Immature natural killer cell (primary cell): ENCODE data around the gene INSIG1. TPM values are rescaled to one million over a fixed set of nuclear protein-coding genes. Genes with fewer than 3 reads are reported as not detected.

ENCODE experiments used
- DNase-seq, 3 donors: peaks; one replicate each; pipeline ENCODE4 v3.0.0; 2022; ENCODE audit warnings: mixed read lengths in 1 of 3
- H3K27ac Mint-ChIP-seq, 6 donors: one replicate each; pipeline ENCODE4 v1.8.0; 2020; ENCODE audit warnings: mixed read lengths in 6 of 6, mild to moderate bottlenecking in 5 of 6, inconsistent platforms in 4 of 6, moderate library complexity in 3 of 6
- H3K27me3 Mint-ChIP-seq, 3 donors: one replicate each; pipeline ENCODE4 v1.8.0; 2020 to 2021; ENCODE audit warnings: low read depth in 3 of 3, mild to moderate bottlenecking in 3 of 3, mixed read lengths in 3 of 3, moderate library complexity in 3 of 3, inconsistent platforms in 1 of 3
- H3K36me3 Mint-ChIP-seq, 3 donors: one replicate each; pipeline ENCODE4 v1.8.0; 2020; ENCODE audit warnings: mixed read lengths in 3 of 3, inconsistent platforms in 2 of 3, mild to moderate bottlenecking in 2 of 3
- H3K4me1 Mint-ChIP-seq, 2 donors: one replicate each; pipeline ENCODE4 v1.8.0; 2020; ENCODE audit warnings: inconsistent platforms in 2 of 2, mild to moderate bottlenecking in 2 of 2, mixed read lengths in 2 of 2, moderate library complexity in 1 of 2
- H3K4me3 Mint-ChIP-seq, 5 donors: one replicate each; pipeline ENCODE4 v1.8.0; 2020; ENCODE audit warnings: mild to moderate bottlenecking in 5 of 5, mixed read lengths in 5 of 5, inconsistent platforms in 3 of 5, moderate library complexity in 3 of 5
- H3K9me3 Mint-ChIP-seq, 6 donors: one replicate each; pipeline ENCODE4 v1.8.0; 2020; ENCODE audit warnings: mild to moderate bottlenecking in 6 of 6, mixed read lengths in 6 of 6, inconsistent platforms in 4 of 6, moderate library complexity in 3 of 6
- polyA plus RNA-seq, 3 donors: library from polyadenylated mRNA; unstranded; fragments of 300-500 nt; fragmentation: Illumina TruSeq; gene quantifications; one replicate each; pipeline ENCODE4 v1.2.3, GENCODE V29; 2021

INSIG1 gene
- polyA plus RNA-seq, 3 donors from 2014 or later: 63.9 to 90.8 (median 66.6) TPM

DNA sequence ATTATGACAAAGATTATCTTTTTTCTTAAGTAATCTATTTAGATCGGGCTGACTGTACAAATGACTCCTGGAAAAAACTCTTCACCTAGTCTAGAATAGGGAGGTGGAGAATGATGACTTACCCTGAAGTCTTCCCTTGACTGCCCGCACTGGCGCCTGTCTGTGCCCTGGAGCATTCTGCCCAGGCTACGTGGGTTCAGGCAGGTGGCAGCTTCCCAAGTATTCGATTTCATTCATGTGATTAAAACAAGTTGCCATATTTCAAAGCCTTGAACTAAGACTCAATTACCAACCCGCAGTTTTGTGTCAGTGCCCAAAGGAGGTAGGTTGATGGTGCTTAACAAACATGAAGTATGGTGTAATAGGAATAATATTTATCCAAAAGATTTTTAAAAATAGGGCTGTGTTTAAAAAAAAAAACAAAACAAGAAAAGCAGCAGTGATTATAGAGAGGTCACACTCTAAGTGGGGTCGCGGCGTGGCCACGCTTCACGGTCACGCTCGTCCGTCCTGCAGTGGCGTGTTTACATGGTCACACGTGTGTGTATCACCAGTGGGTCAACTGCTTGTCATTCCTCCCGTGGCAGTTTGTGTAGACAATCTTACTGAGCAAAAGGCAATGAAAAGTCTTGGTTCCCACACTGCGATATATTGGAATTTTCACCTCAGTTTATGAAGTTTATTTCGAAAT, 10.8 kb downstream of the INSIG1 start:
- H3K27ac Mint-ChIP-seq: peak overlapping the region in 1 of 6 donors; percentile 10
- H3K4me3 Mint-ChIP-seq: no peak overlapping the region
- DNase-seq: no peak
- peaks cover 18 to 35% (median 22%) of the 10 kb centered on the region in 3 donors for H3K36me3 Mint-ChIP-seq
- H3K4me1 Mint-ChIP-seq: peaks cover 13 to 24% of the 10 kb centered on the region in 2 donors
- H3K27me3 Mint-ChIP-seq: peaks cover 0 to 3% (median 0%) of the 10 kb centered on the region in 3 donors
- no peaks in the 10 kb centered on the region for H3K9me3 Mint-ChIP-seq

DNA sequence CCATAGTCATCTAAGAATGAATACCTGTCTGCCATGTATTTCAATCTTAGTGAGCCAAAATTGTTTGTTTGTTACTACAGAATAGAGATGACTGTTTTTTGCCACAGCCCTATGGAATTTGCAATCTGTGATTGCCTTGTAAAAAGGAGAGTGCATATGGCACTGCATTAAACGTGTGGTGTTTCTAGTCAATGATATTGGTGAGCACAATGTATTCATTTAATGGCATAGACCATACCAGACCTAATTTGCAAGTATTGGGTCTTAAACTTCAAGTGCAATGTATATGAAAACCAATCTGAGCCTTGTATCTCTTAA, 11.3 kb downstream of the INSIG1 start:
- no peak overlapping the region for H3K4me3 Mint-ChIP-seq
- peak overlapping the region in 1 of 6 donors; percentile 10 for H3K27ac Mint-ChIP-seq
- peaks cover 13 to 24% of the 10 kb centered on the region in 2 donors for H3K4me1 Mint-ChIP-seq
- no peaks in the 10 kb centered on the region for H3K9me3 Mint-ChIP-seq
- DNase-seq: no peak
- H3K27me3 Mint-ChIP-seq: peaks cover 0 to 3% (median 0%) of the 10 kb centered on the region in 3 donors
- H3K36me3 Mint-ChIP-seq: peaks cover 18 to 34% (median 22%) of the 10 kb centered on the region in 3 donors

DNA sequence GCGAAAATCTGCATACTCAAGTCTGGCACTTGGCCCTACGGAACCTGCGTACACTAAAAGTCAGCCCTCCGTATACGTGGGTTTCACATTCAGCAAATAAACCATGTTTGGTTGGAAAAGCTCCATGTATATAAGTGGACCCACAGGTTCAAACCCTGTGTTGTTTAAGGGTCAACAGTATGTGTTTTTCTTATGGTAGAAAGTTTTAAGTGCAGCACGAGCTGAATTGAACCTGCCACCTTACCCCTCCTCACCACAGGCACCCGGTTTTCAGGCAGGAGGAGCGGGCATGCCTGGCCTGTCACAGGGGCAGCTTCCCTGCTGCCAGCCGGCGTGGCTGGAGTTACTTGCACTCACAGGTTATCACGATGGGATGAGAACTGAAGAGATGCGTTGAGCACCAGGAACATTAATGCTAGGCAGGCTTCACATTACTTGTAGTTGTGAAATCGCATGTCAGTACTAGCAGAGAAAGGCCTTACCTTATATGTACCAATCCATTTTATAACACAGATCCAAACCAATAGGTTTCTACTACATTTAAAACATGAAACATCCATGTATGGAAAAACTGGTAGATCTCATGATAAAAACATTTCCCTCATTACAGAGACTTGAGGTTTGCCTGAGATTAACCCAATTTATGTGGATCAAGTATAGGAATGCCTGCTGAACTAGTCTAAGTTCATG, 12.9 kb downstream of the INSIG1 start:
- DNase-seq: no peak
- peaks cover 10 to 18% of the 10 kb centered on the region in 2 donors for H3K4me1 Mint-ChIP-seq

DNA sequence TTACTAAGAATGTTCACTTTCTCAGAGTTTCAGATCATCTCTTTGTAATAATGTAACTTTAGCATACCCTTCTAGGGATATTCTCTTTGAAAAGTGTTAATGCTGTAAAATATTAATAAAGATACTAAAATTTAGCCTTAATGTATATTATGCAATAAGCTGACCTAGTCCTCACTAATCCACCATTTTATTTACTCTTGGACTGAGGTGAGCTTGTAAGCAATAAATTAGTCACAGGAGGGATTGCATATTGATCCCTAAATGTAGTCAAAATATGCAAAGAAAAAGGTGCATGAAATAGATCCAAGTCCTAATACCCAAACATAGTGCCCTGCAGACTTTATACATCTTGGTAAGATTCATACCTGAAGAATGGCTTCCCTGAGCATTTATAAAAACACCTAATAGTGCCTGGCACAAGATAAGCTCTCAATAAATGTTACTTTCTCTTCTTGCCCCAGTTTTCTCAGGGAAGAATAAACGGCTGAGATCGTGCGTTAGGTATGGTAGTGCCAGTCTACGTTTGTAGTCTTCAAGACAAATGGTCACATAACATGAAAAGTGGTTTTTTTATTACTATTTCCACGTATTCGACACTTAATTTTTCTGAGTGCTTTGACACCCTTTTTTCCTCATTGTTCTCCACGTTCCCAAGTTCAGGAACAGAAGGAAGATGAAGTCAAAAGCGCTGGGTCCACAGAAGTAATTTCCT, 14.3 kb downstream of the INSIG1 start:
- Mint-ChIP-seq H3K27me3 (peaks cover 0 to 4% (median 0%) of the 10 kb centered on the region in 3 donors), H3K4me3 (no peak overlapping the region), H3K4me1 (peaks cover 5 to 7% of the 10 kb centered on the region in 2 donors), H3K9me3 (no peaks in the 10 kb centered on the region), H3K36me3 (peaks cover 9 to 22% (median 14%) of the 10 kb centered on the region in 3 donors), H3K27ac (no peak overlapping the region)
- DNase-seq: no peak

More for the DNA sequence above, 12.9 kb downstream of the INSIG1 start:
- peaks cover 0 to 4% (median 0%) of the 10 kb centered on the region in 3 donors for H3K27me3 Mint-ChIP-seq
- H3K9me3 Mint-ChIP-seq: no peaks in the 10 kb centered on the region
- H3K36me3 Mint-ChIP-seq: peaks cover 9 to 24% (median 15%) of the 10 kb centered on the region in 3 donors
- no peak overlapping the region for H3K4me3 Mint-ChIP-seq
- H3K27ac Mint-ChIP-seq: no peak overlapping the region

DNA sequence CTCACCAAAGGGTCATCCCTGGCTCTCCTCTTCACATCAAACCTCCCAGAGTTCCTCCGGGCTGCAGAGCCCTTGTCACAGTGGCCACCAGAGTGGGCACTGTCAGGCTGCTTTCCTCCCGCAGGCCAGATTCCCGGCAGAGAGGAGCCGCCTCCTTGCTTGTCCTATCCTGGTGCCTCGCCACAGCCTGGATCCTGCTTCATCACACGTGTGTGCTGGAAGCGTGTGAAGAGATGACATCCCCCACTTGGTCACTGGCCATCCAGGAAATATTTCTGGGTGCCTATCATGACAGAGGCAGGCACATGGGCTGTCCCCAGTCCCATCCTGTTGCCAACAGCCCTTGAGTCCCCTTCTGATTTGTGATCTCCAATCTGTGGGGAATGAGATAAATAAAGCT, 15.0 kb downstream of the INSIG1 start:
- Mint-ChIP-seq H3K9me3 (no peaks in the 10 kb centered on the region), H3K27me3 (peaks cover 0 to 4% (median 0%) of the 10 kb centered on the region in 3 donors), H3K4me1 (peaks cover 0 to under 1% of the 10 kb centered on the region in 2 donors), H3K27ac (no peak overlapping the region), H3K36me3 (peaks cover 8 to 17% (median 9%) of the 10 kb centered on the region in 3 donors), H3K4me3 (no peak overlapping the region)
- no peak for DNase-seq

DNA sequence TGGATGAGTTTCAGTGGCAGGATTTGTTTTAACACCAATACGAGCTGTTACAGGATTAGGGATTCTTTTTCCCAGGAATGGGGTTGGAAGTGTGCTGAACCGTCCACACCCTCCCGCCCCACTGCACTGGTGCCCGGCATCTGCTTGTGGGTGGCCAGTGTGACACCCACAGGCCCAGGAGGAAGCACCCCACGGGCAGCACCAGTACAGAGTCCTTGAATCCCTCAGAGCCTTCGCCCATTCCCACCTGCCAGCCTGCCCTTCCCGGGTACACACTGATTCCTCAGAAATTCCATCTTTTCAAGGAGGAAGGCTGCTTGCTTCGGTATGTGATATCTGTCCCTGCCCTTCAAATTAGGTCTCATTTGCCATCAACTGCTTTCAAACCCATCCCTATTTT, 15.4 kb downstream of the INSIG1 start:
- no peaks in the 10 kb centered on the region for H3K9me3 Mint-ChIP-seq
- peaks cover 0 to 4% (median 0%) of the 10 kb centered on the region in 3 donors for H3K27me3 Mint-ChIP-seq
- H3K27ac Mint-ChIP-seq: peak overlapping the region in 1 of 6 donors; percentile 53
- H3K4me3 Mint-ChIP-seq: no peak overlapping the region
- H3K36me3 Mint-ChIP-seq: peaks cover 8 to 17% (median 9%) of the 10 kb centered on the region in 3 donors
- no peaks in the 10 kb centered on the region for H3K4me1 Mint-ChIP-seq
- DNase-seq: no peak

DNA sequence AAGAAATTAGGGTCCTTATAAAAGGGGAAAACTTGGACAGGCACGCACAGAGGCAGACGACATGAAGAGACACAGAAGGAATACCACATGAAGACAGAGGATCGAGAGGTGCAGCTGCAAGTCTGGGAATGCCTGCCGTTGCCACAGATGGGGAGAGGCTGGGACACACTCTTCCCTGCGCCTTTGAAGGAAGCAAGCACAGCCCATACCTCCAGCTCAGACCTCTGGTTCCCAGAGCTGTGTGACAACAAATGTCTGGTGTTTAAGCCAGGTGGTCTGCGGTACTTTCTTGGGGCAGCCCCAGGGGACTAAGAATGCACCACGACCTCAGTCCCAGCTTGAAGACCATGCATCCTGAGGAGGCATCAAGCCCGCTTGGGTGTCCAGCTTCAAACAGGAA, 18.3 kb downstream of the INSIG1 start:
- H3K27ac Mint-ChIP-seq: no peak overlapping the region
- no peaks in the 10 kb centered on the region for H3K4me1 Mint-ChIP-seq
- H3K9me3 Mint-ChIP-seq: no peaks in the 10 kb centered on the region
- peaks cover 0 to 7% (median 6%) of the 10 kb centered on the region in 3 donors for H3K27me3 Mint-ChIP-seq
- no peak for DNase-seq
- H3K4me3 Mint-ChIP-seq: no peak overlapping the region
- H3K36me3 Mint-ChIP-seq: peaks cover 0 to 2% (median 0%) of the 10 kb centered on the region in 3 donors

DNA sequence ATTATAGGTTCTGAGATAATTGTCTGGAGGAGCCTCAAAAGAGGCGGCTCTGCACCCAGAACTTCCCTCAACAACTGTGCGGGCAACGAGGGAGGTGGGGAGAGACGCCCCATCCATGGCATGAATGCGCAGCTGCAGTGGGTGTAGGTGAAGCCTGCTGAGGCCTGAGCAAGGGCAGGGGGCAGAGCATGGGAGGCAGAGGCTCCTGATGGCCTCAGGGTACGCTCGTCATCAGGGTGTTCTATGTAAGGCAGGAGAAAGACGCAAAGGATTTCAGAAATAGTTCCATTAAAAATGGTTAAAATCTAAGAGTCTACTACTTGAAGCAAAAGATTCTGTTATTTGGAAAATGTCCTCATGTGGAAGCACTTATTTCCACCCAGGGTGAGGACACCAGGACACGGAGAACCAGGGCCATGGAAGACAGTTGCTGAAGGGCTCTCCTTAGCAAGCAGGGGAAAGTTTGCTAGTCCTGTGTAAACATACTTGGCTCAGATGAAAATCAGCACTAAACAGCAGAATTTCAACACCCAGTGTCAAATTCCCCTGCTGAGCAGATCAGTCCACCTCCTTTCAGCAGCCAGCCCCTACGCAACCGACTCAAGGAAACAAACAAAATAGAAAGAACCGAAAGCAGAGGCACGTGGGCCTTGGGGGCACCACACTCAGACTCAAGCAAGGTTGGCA, 18.9 kb downstream of the INSIG1 start:
- Mint-ChIP-seq H3K27ac (no peak overlapping the region), H3K27me3 (peaks cover 0 to 8% (median 7%) of the 10 kb centered on the region in 3 donors), H3K4me3 (no peak overlapping the region), H3K36me3 (no peaks in the 10 kb centered on the region), H3K4me1 (no peaks in the 10 kb centered on the region), H3K9me3 (no peaks in the 10 kb centered on the region)
- no peak for DNase-seq

DNA sequence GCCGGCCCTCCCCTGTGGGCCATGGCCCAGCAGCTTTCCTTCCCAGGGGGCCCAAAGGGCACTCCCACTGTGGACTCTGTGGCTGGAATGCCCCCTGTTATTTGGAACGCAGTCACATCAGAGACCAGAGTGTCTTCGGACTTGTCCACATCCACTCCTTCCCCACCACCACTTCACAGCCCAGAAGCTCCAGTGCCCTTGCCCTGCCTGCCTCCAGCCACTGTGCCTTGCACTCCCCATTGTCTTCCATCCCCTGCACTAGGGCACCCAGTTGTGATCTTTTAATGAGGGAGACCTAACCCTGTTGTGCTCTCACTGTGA, 19.4 kb downstream of the INSIG1 start:
- H3K36me3 Mint-ChIP-seq: no peaks in the 10 kb centered on the region
- peaks cover 0 to 13% (median 7%) of the 10 kb centered on the region in 3 donors for H3K27me3 Mint-ChIP-seq
- no peaks in the 10 kb centered on the region for H3K9me3 Mint-ChIP-seq
- H3K4me3 Mint-ChIP-seq: no peak overlapping the region
- H3K4me1 Mint-ChIP-seq: no peaks in the 10 kb centered on the region
- no peak for DNase-seq
- H3K27ac Mint-ChIP-seq: no peak overlapping the region

DNA sequence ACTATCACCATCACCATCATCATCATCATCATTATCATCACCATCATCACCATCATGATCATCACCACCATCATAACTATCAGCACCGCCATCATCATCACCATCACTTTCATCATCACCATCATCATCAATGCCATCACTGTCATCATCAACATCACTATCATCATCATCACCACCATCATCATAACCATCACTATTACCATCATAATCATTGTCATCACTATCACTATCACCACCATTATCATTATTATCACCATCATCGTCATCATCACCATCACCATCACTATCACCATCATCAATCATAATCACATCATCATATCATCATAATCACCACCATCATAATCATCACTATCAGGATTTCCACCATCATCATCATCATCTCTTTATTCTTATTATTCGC, 20.6 kb downstream of the INSIG1 start:
- H3K4me3 Mint-ChIP-seq: no peak overlapping the region
- peaks cover 0 to 17% (median 4%) of the 10 kb centered on the region in 3 donors for H3K27me3 Mint-ChIP-seq
- no peaks in the 10 kb centered on the region for H3K36me3 Mint-ChIP-seq
- no peak overlapping the region for H3K27ac Mint-ChIP-seq
- DNase-seq: no peak
- H3K4me1 Mint-ChIP-seq: no peaks in the 10 kb centered on the region
- no peaks in the 10 kb centered on the region for H3K9me3 Mint-ChIP-seq

DNA sequence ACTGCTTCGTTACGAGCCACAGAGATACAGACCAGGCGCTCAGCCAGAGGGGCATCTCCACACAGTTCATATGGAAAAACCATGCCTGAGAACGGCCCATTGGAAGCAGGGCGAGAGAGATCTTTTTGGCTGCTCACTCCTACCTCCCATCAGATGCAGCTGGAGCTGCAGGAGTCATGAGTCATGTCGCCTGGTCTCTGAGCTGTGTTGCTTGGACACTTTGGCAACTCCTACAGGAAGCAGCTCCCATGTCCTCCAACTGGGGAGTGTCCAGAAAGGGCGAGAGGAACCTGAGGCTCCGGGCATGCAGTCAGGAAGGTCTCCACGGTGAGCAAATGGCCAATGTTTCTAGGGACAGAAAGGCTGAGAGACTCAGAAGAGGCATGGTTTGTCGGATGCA, 24.9 kb downstream of the INSIG1 start:
- H3K4me3 Mint-ChIP-seq: no peak overlapping the region
- DNase-seq: no peak

DNA sequence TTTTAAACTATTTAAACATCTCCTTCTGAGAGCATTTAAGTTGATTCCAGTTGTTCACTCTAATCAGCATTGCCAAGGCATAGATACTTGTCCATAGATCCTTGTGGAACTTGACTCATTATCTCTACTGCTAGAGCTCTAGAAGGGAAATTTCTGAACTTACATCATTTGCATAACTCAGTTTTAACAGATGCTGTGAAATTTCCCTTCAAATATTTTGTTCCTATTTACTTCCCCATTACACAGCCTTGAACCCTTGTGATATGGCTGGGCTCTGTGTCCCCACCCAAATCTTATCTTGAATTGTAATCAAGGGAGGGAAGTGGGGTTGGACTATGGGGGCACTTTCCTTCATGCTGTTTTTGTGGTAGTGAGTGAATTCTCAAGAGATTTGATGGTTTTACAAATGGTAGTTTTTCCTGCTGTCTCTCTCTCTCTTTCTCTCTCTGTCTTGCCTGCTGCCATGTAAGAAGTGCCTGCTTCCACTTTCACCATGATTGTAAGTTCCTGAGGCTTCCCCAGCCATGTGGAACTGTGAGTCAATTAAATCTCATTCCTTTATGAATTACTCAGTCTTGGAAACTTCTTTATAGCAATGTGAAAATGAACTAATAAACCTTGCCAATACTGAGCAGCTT, 25.4 kb downstream of the INSIG1 start:
- Mint-ChIP-seq H3K36me3 (no peaks in the 10 kb centered on the region), H3K9me3 (no peaks in the 10 kb centered on the region), H3K27me3 (peaks cover 0 to 29% (median 6%) of the 10 kb centered on the region in 3 donors), H3K27ac (no peak overlapping the region), H3K4me1 (no peaks in the 10 kb centered on the region), H3K4me3 (no peak overlapping the region)
- no peak for DNase-seq

More for the DNA sequence above, 24.9 kb downstream of the INSIG1 start:
- no peaks in the 10 kb centered on the region for H3K36me3 Mint-ChIP-seq
- peaks cover 0 to 29% (median 6%) of the 10 kb centered on the region in 3 donors for H3K27me3 Mint-ChIP-seq
- no peaks in the 10 kb centered on the region for H3K4me1 Mint-ChIP-seq
- no peak overlapping the region for H3K27ac Mint-ChIP-seq
- H3K9me3 Mint-ChIP-seq: no peaks in the 10 kb centered on the region
